ENCODE data around the gene IFRD2. TPM values are rescaled to one million over a fixed set of nuclear protein-coding genes. Genes with fewer than 3 reads are reported as not detected.

IFRD2 gene
- total RNA-seq, 1 donor from 2014 or later, result 177 TPM

GRCh38 chr3:50297384-50297775 lies 5.2 kb upstream of the IFRD2 start:
- peaks cover 1% of the 10 kb centered on the region for H3K36me3 ChIP-seq (ENCODE audit: control insufficient read depth, insufficient read depth, low read length)

DNA sequence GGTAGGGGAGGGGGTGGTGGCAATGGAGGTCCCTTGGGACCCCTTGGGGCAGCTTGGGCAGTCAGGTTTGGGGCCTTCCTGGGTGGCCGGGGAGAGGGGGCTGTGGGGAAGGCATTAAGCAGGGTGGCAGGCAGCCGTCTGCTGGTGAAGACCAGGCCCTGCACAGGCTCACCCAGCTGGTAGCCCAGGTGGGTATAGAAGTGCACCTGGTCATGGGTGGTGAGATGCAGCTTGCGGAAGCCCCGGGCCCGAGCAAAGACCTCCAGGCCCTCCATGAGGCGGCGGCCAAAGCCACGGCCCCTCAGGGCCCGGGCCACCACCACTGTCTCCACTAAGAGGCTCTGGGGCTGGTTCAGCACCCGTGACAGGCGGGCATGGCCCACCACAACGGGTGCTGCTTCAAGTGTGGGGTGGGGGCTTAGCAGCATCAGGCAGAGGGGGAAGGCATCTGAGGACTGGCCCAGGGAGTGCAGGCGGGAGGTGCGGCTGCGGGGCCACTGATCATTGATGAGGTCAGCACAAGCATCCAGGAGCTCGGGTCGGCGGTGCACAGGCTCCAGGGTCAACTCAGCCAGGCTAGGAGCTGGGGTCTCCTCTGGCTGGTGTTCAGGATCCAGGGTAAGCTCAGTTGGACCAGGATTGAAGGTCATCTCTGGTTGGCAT lies 4.6 kb upstream of the IFRD2 start:
- H3K27me3 ChIP-seq (ENCODE audit: control insufficient read depth, insufficient read depth, low read length), result no peaks in the 10 kb centered on the region
- no peak overlapping the region for H3K4me3 ChIP-seq (ENCODE audit: low read depth, low read length)
- DNase-seq (ENCODE audit: low read depth) (no peak), FAIRE-seq (no peak)
- peaks cover 1% of the 10 kb centered on the region for H3K36me3 ChIP-seq (ENCODE audit: control insufficient read depth, insufficient read depth, low read length)
- TF ChIP-seq, protein P1, sequence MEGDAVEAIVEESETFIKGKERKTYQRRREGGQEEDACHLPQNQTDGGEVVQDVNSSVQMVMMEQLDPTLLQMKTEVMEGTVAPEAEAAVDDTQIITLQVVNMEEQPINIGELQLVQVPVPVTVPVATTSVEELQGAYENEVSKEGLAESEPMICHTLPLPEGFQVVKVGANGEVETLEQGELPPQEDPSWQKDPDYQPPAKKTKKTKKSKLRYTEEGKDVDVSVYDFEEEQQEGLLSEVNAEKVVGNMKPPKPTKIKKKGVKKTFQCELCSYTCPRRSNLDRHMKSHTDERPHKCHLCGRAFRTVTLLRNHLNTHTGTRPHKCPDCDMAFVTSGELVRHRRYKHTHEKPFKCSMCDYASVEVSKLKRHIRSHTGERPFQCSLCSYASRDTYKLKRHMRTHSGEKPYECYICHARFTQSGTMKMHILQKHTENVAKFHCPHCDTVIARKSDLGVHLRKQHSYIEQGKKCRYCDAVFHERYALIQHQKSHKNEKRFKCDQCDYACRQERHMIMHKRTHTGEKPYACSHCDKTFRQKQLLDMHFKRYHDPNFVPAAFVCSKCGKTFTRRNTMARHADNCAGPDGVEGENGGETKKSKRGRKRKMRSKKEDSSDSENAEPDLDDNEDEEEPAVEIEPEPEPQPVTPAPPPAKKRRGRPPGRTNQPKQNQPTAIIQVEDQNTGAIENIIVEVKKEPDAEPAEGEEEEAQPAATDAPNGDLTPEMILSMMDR (IDR thresholded peaks at IDR 0.05; ENCODE audit: insufficient read depth, low read length, severe bottlenecking), result no peak

More at GRCh38 chr3:50297384-50297775, 5.2 kb upstream of the IFRD2 start:
- Histone ChIP-seq H3K4me3 (ENCODE audit: low read depth, low read length) (no peak overlapping the region), H3K27me3 (ENCODE audit: control insufficient read depth, insufficient read depth, low read length) (no peaks in the 10 kb centered on the region)
- TF ChIP-seq, protein P1 (IDR thresholded peaks at IDR 0.05; ENCODE audit: insufficient read depth, low read length, severe bottlenecking), result no peak
- FAIRE-seq, result no peak
- no peak for DNase-seq (ENCODE audit: low read depth)

GRCh38 chr3:50295553-50296431 lies 3.6 kb upstream of the IFRD2 start:
- peaks cover 1% of the 10 kb centered on the region for H3K36me3 ChIP-seq (ENCODE audit: control insufficient read depth, insufficient read depth, low read length)
- FAIRE-seq, result no peak
- TF ChIP-seq, protein P1 (IDR thresholded peaks at IDR 0.05; ENCODE audit: insufficient read depth, low read length, severe bottlenecking), result no peak

DNA sequence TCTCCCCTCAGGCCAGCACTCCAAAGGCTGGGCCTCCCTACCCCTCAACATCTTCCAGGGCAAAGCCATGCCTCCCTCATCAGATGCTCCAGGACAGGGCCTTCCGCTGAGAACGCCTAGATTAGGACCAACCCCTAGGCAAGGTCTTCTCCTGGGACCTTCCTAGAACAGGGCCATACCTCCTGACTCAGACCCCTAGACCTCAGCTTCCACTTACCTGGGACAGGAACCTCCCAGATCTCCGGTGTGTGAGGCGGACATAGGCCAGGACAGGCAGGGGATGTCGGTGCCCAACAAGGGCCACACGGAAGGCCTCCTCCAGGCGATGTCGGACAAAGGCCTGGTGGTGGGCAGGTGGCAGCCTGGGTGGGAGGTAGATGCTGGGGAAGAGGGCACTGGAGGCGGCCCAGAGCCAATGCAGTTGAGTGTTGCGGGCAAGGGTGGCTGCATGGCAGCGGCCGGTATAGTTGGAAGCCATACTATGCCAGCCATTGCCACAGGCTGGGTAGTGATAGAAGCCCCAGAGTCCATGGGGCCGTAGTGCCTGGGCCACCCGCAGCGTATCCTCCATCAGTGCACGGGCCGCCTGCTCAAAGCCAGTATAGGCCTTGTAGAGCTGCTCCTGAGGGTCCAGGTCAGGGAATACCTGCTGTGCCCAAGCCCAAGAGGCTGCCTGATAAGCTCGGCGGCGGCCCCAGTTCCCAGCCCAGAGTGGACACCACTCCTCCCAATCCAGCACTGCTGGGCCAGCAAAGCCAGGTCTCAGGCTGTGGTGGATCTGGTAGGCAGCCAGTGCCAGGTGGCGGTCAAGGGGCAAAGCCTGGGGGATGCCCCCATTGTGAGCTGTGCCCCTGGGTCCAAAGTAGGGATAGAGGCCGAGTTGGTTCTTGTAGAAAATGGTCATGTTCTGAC lies 2.5 kb upstream of the IFRD2 start:
- Histone ChIP-seq H3K36me3 (ENCODE audit: control insufficient read depth, insufficient read depth, low read length) (peaks cover 10% of the 10 kb centered on the region), H3K4me3 (ENCODE audit: low read depth, low read length) (no peak overlapping the region), H3K27me3 (ENCODE audit: control insufficient read depth, insufficient read depth, low read length) (no peaks in the 10 kb centered on the region)
- FAIRE-seq, result no peak
- TF ChIP-seq, protein P1 (IDR thresholded peaks at IDR 0.05; ENCODE audit: insufficient read depth, low read length, severe bottlenecking), result no peak
- DNase-seq (ENCODE audit: low read depth), result no peak

More at GRCh38 chr3:50295553-50296431, 3.6 kb upstream of the IFRD2 start:
- Histone ChIP-seq H3K27me3 (ENCODE audit: control insufficient read depth, insufficient read depth, low read length) (no peaks in the 10 kb centered on the region), H3K4me3 (ENCODE audit: low read depth, low read length) (no peak overlapping the region)
- DNase-seq (ENCODE audit: low read depth), result no peak

GRCh38 chr3:50294089-50294488 lies 1.9 kb upstream of the IFRD2 start:
- TF ChIP-seq, protein P1 (IDR thresholded peaks at IDR 0.05; ENCODE audit: insufficient read depth, low read length, severe bottlenecking), result no peak
- Histone ChIP-seq H3K27me3 (ENCODE audit: control insufficient read depth, insufficient read depth, low read length) (no peaks in the 10 kb centered on the region), H3K4me3 (ENCODE audit: low read depth, low read length) (no peak overlapping the region), H3K36me3 (ENCODE audit: control insufficient read depth, insufficient read depth, low read length) (peaks cover 16% of the 10 kb centered on the region)
- DNase-seq (ENCODE audit: low read depth) (no peak), FAIRE-seq (no peak)
